HG02759 (cell line): ENCODE measurements around the gene CAPN3.

ENCODE experiments used
- ATAC-seq: cut with Tn5 transposase; IDR thresholded peaks from one replicate; pipeline ENCODE4 v1.9.1; 2021; ENCODE audit warnings: mild to moderate bottlenecking, moderate library complexity; ENCODE audit not compliant: unreplicated experiment

Gene CAPN3

GRCh38 chr15:42449770-42450424 is 90.6 kb downstream of the CAPN3 start:
- ATAC-seq, result no peak

GRCh38 chr15:42450425-42450790 is 91.1 kb downstream of the CAPN3 start:
- no peak for ATAC-seq

GRCh38 chr15:42453826-42454225 is 94.5 kb downstream of the CAPN3 start:
- no peak for ATAC-seq

- no peak for ATAC-seq
These were observed 97.2 kb downstream of the CAPN3 start for GRCh38 chr15:42456531-42456930.

- ATAC-seq, result no peak
These were observed 97.7 kb downstream of the CAPN3 start for GRCh38 chr15:42456971-42457370.

- peak; percentile 85 for ATAC-seq
These were observed 98.4 kb downstream of the CAPN3 start for GRCh38 chr15:42457445-42458442.

- no peak for ATAC-seq
These were observed 102.0 kb downstream of the CAPN3 start for GRCh38 chr15:42461261-42461660.
